VCaP (cell line): ENCODE data around the gene TAF13.

ENCODE experiments used
- H3K27ac ChIP-seq: fragments of 450-650 bp; 2 replicates; pipeline ENCODE4 v1.5.1; 2017
- CTCF ChIP-seq: fragments of 450-650 bp; conservative IDR thresholded peaks from 2 replicates; pipeline ENCODE4 v1.5.1; 2017; ENCODE audit warnings: mild to moderate bottlenecking, moderate library complexity

TAF13 gene

GRCh38 chr1:109112652-109113285 lies 37.0 kb upstream of the TAF13 start:
- peak overlapping the region; percentile 70 for H3K27ac ChIP-seq
- peak; percentile 95 for TF ChIP-seq CTCF

- peak overlapping the region; percentile 70; the same call in 1 of the 2 replicates for H3K27ac ChIP-seq
- TF ChIP-seq CTCF: no peak
These were observed 36.4 kb upstream of the TAF13 start for GRCh38 chr1:109112056-109112651.

GRCh38 chr1:109111386-109112055 lies 35.7 kb upstream of the TAF13 start:
- TF ChIP-seq CTCF: no peak
- H3K27ac ChIP-seq: no peak overlapping the region

- no peak overlapping the region for H3K27ac ChIP-seq
- TF ChIP-seq CTCF: no peak
These were observed 34.1 kb upstream of the TAF13 start for GRCh38 chr1:109109906-109110305.

- TF ChIP-seq CTCF: no peak
- H3K27ac ChIP-seq: no peak overlapping the region
These were observed 32.0 kb upstream of the TAF13 start for GRCh38 chr1:109107785-109108184.

GRCh38 chr1:109105881-109106280 lies 30.1 kb upstream of the TAF13 start:
- no peak for TF ChIP-seq CTCF
- H3K27ac ChIP-seq: no peak overlapping the region

- no peak overlapping the region for H3K27ac ChIP-seq
- TF ChIP-seq CTCF: no peak
These were observed 28.8 kb upstream of the TAF13 start for GRCh38 chr1:109104364-109105151.
